NCI-H345 treated with DMSO at 0.1 percent for 48 hours (cell line): ENCODE data around the gene RDH8.
A peak's percentile ranks its signal among the peaks of the same experiment; 100 is the strongest.
"Not testable (repeated sequence)": the region's sequence is repeated elsewhere in the genome, so short reads cannot be mapped to it uniquely, and the experiment has no call there.

Source experiments
- DNase-seq: peaks from one replicate; lab custom pipeline; 2025; ENCODE audit not compliant: unreplicated experiment; lab: John Stamatoyannopoulos, UW

RDH8 gene

GRCh38 chr19:10005632-10006334, 7.5 kb upstream of the RDH8 start:
- no peak for DNase-seq

- DNase-seq = no peak
Measured at GRCh38 chr19:10006335-10006708, 7.0 kb upstream of the RDH8 start.

- no peak for DNase-seq
Measured at GRCh38 chr19:10006752-10007323, 6.4 kb upstream of the RDH8 start.

GRCh38 chr19:10007371-10008183, 5.7 kb upstream of the RDH8 start:
- no peak for DNase-seq

GRCh38 chr19:10008184-10008765, 5.0 kb upstream of the RDH8 start:
- DNase-seq = no peak

- DNase-seq = no peak
Measured at GRCh38 chr19:10009714-10010224, 3.5 kb upstream of the RDH8 start.

- DNase-seq = no peak
Measured at GRCh38 chr19:10010247-10010691, 3.0 kb upstream of the RDH8 start, which contains the start of gene COL5A3. COL5A3 (minus strand) TSS chr19:10010504; CDS start chr19:10010385, 119 bp downstream.

GRCh38 chr19:10010939-10011338, 2.3 kb upstream of the RDH8 start:
- no peak for DNase-seq

GRCh38 chr19:10011974-10012373, 1.3 kb upstream of the RDH8 start:
- no peak for DNase-seq

- no peak for DNase-seq
Measured at GRCh38 chr19:10013834-10014618, 743 bp downstream of the RDH8 start.

- DNase-seq = no peak
Measured at GRCh38 chr19:10018263-10018662, 5.0 kb downstream of the RDH8 start.

- DNase-seq = no peak
Measured at GRCh38 chr19:10018786-10019185, 5.5 kb downstream of the RDH8 start.

- DNase-seq = no peak
Measured at GRCh38 chr19:10019246-10019645, 6.0 kb downstream of the RDH8 start.

GRCh38 chr19:10020851-10021250, 7.6 kb downstream of the RDH8 start:
- no peak for DNase-seq

- no peak for DNase-seq
Measured at GRCh38 chr19:10021446-10021845, 8.2 kb downstream of the RDH8 start.

- no peak for DNase-seq
Measured at GRCh38 chr19:10021863-10022262, 8.6 kb downstream of the RDH8 start.

- not testable (repeated sequence) for DNase-seq
Measured at GRCh38 chr19:10023096-10023495, 9.8 kb downstream of the RDH8 start.

- DNase-seq = no peak
Measured at GRCh38 chr19:10026744-10027143, 13.5 kb downstream of the RDH8 start.

GRCh38 chr19:10027158-10027997, 14.1 kb downstream of the RDH8 start:
- peak; percentile 80 for DNase-seq

- no peak for DNase-seq
Measured at GRCh38 chr19:10033614-10034013, 20.3 kb downstream of the RDH8 start.
